HepG2 (cell line): ENCODE measurements around the gene GRB10.

Experiments
- AKAP8 ChIP-seq: sonication (generic); formaldehyde crosslinking; IDR thresholded peaks from 2 replicates; pipeline ENCODE4 v1.5.1; 2020; ENCODE audit warnings: mild to moderate bottlenecking, missing genetic modification reagents
- CREB1 ChIP-seq, 2 experiments: fragments of 450-650 bp in 1 of 2; IDR thresholded peaks; 2 replicates each; pipeline ENCODE4 v1.6.1; 2016 to 2017; ENCODE audit warnings: control low read depth in 1 of 2, mild to moderate bottlenecking in 1 of 2, missing compliant biosample characterization in 1 of 2, missing genetic modification characterization in 1 of 2
- CTCF ChIP-seq: sonication (generic); formaldehyde crosslinking; IDR thresholded peaks from 2 replicates; pipeline ENCODE4 v1.5.0; 2020; ENCODE audit warnings: mild to moderate bottlenecking, missing genetic modification reagents, moderate library complexity
- MAX ChIP-seq: IDR thresholded peaks from 2 replicates; pipeline ENCODE4 v1.6.1; 2012; ENCODE audit warnings: inconsistent platforms
- NFE2 ChIP-seq: sonication (generic); formaldehyde crosslinking; IDR thresholded peaks from 2 replicates; pipeline ENCODE4 v1.4.0; 2020; ENCODE audit warnings: missing genetic modification reagents
- RAD21 ChIP-seq: fragments of 450-650 bp; formaldehyde crosslinking; IDR thresholded peaks from 2 replicates; pipeline ENCODE4 v1.5.0; 2020; ENCODE audit warnings: mild to moderate bottlenecking
- ZBTB33 ChIP-seq: sonication (generic); formaldehyde crosslinking; IDR thresholded peaks from 2 replicates; pipeline ENCODE4 v1.4.0; 2020; ENCODE audit warnings: missing genetic modification reagents
- ZNF350 ChIP-seq: sonication (generic); formaldehyde crosslinking; IDR thresholded peaks from 2 replicates; pipeline ENCODE4 v1.4.0; 2020; ENCODE audit warnings: mild to moderate bottlenecking, low read depth, missing genetic modification reagents, borderline replicate concordance
- ZNF570 ChIP-seq: sonication (generic); formaldehyde crosslinking; IDR thresholded peaks from 2 replicates; pipeline ENCODE4 v1.4.0; 2020; ENCODE audit warnings: mild to moderate bottlenecking, missing genetic modification reagents, borderline replicate concordance

- TF ChIP-seq RAD21 (no peak), NFE2 (CRISPR knock-in tag) (no peak), MAX (no peak), AKAP8 (CRISPR knock-in tag) (no peak), CTCF (no peak), ZNF350 (no peak), CREB1 (IDR thresholded peaks at IDR 0.05) (no peak), CREB1 (CRISPR knock-in tag; IDR thresholded peaks at IDR 0.05) (no peak), ZNF570 (CRISPR knock-in tag) (no peak), ZBTB33 (CRISPR knock-in tag) (no peak)
These were observed 137.5 kb downstream of the GRB10 start for GRCh38 chr7:50645186-50645585.
